OCI-LY3 (cell line): ENCODE results near the gene LCE2D.

ENCODE experiments used
- EZH2phosphoT487 ChIP-seq: fragments of 200-600 bp; shearing (Covaris generic); IDR thresholded peaks from 2 replicates; pipeline ENCODE4 v1.6.1; 2018; ENCODE audit warnings: antibody characterized with exemption, mixed run types, low read depth
- TF ChIP-seq, protein P1 (sequence below): fragments of 200-600, 300-600 bp; sonication (generic); IDR thresholded peaks from 2 replicates; pipeline ENCODE4 v1.5.1; 2014; ENCODE audit warnings: antibody characterized with exemption, low read length, low read depth

DNA sequence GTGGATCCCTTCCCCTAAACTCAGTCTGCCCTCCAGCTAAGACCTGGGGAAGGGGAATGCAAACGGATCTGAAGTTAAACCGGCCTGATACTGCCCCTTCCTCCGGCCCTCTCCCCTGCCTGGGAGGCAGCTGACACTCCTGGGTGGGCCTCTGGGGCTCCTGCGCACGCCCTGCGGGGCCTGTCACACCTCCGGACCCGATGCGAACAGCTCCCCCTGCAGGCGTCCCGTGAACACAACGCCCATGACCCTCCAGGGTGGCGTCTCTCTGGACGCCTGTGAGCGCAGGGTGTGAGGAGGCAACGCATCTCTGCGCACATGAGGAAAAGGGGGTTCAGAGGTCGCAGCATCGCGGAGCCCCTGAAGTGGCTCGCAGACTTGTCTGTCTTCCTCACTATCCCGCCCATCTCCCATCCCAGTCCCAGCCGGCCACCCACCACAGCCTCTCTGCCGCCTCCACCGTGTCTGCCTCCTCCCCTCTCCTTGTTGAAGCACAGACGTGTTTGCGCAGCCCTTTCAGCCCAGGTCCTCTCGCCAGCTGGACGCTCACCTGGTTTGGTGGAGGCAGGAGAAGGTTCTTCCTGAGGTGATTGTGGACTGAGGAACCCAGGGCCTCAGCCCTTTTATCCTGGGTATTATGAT lies 39.9 kb upstream of the LCE2D start:
- TF ChIP-seq, protein P1, sequence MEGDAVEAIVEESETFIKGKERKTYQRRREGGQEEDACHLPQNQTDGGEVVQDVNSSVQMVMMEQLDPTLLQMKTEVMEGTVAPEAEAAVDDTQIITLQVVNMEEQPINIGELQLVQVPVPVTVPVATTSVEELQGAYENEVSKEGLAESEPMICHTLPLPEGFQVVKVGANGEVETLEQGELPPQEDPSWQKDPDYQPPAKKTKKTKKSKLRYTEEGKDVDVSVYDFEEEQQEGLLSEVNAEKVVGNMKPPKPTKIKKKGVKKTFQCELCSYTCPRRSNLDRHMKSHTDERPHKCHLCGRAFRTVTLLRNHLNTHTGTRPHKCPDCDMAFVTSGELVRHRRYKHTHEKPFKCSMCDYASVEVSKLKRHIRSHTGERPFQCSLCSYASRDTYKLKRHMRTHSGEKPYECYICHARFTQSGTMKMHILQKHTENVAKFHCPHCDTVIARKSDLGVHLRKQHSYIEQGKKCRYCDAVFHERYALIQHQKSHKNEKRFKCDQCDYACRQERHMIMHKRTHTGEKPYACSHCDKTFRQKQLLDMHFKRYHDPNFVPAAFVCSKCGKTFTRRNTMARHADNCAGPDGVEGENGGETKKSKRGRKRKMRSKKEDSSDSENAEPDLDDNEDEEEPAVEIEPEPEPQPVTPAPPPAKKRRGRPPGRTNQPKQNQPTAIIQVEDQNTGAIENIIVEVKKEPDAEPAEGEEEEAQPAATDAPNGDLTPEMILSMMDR = no peak
- no peak for TF ChIP-seq EZH2phosphoT487
